ENCODE measurements around the gene WDR13. TPM values are rescaled to one million over a fixed set of nuclear protein-coding genes. Genes with fewer than 3 reads are reported as not detected.

The WDR13 gene
- total and polyA plus RNA-seq, 4 donors: 25.4 to 73.7 (median 38.5) TPM

DNA sequence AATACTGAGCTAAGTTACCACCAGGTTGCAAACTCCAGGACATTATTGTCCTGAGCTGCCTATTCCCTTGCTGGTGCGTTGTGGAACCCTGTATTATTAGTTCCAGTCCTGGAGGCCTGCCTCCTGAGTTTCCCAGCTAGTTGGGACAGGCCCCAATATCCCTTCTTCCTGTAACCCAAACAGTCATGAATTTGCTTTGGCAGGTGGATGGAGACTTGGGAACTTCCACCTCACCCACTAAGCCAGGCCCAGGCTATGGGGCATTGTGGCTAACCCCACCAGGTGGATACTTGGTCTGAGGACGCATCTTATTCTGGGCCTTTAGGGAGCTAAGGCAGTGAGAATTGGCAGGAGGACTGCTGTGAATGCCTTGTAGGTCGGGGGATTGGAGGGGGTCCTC, 18.0 kb upstream of the WDR13 start:
- Histone ChIP-seq H3K27ac (ENCODE audit: low read depth in 1 of 2, low read length in 2 of 2) (no peak overlapping the region), H3K27me3 (ENCODE audit: control insufficient read depth in 4 of 4, insufficient read depth in 4 of 4, low read length in 3 of 4) (no peaks in the 10 kb centered on the region), H3K4me3 (ENCODE audit: low read depth in 1 of 3, low read length in 3 of 3) (no peak overlapping the region), H3K36me3 (ENCODE audit: control insufficient read depth in 4 of 4, insufficient read depth in 3 of 4, low read depth in 1 of 4, low read length in 3 of 4) (peaks cover 5 to 31% (median 22%) of the 10 kb centered on the region in 4 donors), H3K9me3 (ENCODE audit: control insufficient read depth in 4 of 4, low read length in 3 of 4) (no peaks in the 10 kb centered on the region), H3K4me1 (ENCODE audit: control insufficient read depth in 4 of 4, insufficient read depth in 4 of 4, low read length in 3 of 4) (peaks cover 2 to 10% (median 5%) of the 10 kb centered on the region in 4 donors), H3K9ac (ENCODE audit: low read depth in 1 of 2, low read length in 2 of 2) (no peak overlapping the region)
- WGBS: 94% methylated on average over 3 of the region's 3 CpGs
- TF ChIP-seq, protein P1, sequence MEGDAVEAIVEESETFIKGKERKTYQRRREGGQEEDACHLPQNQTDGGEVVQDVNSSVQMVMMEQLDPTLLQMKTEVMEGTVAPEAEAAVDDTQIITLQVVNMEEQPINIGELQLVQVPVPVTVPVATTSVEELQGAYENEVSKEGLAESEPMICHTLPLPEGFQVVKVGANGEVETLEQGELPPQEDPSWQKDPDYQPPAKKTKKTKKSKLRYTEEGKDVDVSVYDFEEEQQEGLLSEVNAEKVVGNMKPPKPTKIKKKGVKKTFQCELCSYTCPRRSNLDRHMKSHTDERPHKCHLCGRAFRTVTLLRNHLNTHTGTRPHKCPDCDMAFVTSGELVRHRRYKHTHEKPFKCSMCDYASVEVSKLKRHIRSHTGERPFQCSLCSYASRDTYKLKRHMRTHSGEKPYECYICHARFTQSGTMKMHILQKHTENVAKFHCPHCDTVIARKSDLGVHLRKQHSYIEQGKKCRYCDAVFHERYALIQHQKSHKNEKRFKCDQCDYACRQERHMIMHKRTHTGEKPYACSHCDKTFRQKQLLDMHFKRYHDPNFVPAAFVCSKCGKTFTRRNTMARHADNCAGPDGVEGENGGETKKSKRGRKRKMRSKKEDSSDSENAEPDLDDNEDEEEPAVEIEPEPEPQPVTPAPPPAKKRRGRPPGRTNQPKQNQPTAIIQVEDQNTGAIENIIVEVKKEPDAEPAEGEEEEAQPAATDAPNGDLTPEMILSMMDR (IDR thresholded peaks at IDR 0.05; ENCODE audit: low read depth, low read length, missing input control): no peak
- no peak for TF ChIP-seq NR2F2 (IDR thresholded peaks at IDR 0.05)
- no peak for TF ChIP-seq EGR1 (IDR thresholded peaks at IDR 0.05; ENCODE audit: low read depth in 2 of 2)
- TF ChIP-seq FOXA1 (IDR thresholded peaks at IDR 0.05): no peak
- TF ChIP-seq, protein P2, sequence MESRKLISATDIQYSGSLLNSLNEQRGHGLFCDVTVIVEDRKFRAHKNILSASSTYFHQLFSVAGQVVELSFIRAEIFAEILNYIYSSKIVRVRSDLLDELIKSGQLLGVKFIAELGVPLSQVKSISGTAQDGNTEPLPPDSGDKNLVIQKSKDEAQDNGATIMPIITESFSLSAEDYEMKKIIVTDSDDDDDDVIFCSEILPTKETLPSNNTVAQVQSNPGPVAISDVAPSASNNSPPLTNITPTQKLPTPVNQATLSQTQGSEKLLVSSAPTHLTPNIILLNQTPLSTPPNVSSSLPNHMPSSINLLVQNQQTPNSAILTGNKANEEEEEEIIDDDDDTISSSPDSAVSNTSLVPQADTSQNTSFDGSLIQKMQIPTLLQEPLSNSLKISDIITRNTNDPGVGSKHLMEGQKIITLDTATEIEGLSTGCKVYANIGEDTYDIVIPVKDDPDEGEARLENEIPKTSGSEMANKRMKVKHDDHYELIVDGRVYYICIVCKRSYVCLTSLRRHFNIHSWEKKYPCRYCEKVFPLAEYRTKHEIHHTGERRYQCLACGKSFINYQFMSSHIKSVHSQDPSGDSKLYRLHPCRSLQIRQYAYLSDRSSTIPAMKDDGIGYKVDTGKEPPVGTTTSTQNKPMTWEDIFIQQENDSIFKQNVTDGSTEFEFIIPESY (IDR thresholded peaks at IDR 0.05): no peak
- no peak for TF ChIP-seq RAD21 (IDR thresholded peaks at IDR 0.05)
- TF ChIP-seq FOXA2 (IDR thresholded peaks at IDR 0.05): no peak
- TF ChIP-seq SP1 (IDR thresholded peaks at IDR 0.05): no peak
- TF ChIP-seq TAF1 (conservative IDR thresholded peaks at IDR 0.05): no peak
- TF ChIP-seq, protein P3, sequence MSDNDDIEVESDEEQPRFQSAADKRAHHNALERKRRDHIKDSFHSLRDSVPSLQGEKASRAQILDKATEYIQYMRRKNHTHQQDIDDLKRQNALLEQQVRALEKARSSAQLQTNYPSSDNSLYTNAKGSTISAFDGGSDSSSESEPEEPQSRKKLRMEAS (IDR thresholded peaks at IDR 0.05): no peak
- TF ChIP-seq, protein P4, sequence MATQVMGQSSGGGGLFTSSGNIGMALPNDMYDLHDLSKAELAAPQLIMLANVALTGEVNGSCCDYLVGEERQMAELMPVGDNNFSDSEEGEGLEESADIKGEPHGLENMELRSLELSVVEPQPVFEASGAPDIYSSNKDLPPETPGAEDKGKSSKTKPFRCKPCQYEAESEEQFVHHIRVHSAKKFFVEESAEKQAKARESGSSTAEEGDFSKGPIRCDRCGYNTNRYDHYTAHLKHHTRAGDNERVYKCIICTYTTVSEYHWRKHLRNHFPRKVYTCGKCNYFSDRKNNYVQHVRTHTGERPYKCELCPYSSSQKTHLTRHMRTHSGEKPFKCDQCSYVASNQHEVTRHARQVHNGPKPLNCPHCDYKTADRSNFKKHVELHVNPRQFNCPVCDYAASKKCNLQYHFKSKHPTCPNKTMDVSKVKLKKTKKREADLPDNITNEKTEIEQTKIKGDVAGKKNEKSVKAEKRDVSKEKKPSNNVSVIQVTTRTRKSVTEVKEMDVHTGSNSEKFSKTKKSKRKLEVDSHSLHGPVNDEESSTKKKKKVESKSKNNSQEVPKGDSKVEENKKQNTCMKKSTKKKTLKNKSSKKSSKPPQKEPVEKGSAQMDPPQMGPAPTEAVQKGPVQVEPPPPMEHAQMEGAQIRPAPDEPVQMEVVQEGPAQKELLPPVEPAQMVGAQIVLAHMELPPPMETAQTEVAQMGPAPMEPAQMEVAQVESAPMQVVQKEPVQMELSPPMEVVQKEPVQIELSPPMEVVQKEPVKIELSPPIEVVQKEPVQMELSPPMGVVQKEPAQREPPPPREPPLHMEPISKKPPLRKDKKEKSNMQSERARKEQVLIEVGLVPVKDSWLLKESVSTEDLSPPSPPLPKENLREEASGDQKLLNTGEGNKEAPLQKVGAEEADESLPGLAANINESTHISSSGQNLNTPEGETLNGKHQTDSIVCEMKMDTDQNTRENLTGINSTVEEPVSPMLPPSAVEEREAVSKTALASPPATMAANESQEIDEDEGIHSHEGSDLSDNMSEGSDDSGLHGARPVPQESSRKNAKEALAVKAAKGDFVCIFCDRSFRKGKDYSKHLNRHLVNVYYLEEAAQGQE (IDR thresholded peaks at IDR 0.05): no peak
- no peak for TF ChIP-seq JUND (IDR thresholded peaks at IDR 0.05)
- TF ChIP-seq YY1 (IDR thresholded peaks at IDR 0.05): no peak
- no peak for DNase-seq (ENCODE audit: low spot score)

DNA sequence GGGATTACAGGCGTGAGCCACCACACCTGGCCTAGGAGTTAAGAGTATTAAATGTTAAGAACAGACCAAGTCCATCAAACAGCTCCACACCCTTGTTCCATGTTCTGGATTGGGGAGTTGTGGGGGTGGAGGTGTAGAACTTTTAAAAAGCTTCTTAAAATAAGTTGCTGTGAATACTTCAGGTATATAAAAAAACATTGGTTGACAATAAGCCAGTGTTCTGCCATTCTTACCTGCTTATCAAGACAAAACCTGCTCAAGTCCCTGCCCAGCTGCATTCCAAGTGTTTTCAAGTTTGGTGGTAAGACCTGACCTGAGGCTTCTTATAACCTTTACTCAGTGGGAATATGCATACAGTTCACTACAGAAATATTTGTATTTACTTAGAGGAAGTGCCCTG, 16.6 kb upstream of the WDR13 start:
- 92% methylated on average over 1 of the region's 1 CpG for WGBS
- Histone ChIP-seq H3K4me3 (ENCODE audit: low read depth in 1 of 3, low read length in 3 of 3) (no peak overlapping the region), H3K4me1 (ENCODE audit: control insufficient read depth in 4 of 4, insufficient read depth in 4 of 4, low read length in 3 of 4) (peaks cover 0 to 6% (median 4%) of the 10 kb centered on the region in 4 donors), H3K27me3 (ENCODE audit: control insufficient read depth in 4 of 4, insufficient read depth in 4 of 4, low read length in 3 of 4) (no peaks in the 10 kb centered on the region), H3K36me3 (ENCODE audit: control insufficient read depth in 4 of 4, insufficient read depth in 3 of 4, low read depth in 1 of 4, low read length in 3 of 4) (peaks cover 5 to 26% (median 20%) of the 10 kb centered on the region in 4 donors), H3K9me3 (ENCODE audit: control insufficient read depth in 4 of 4, low read length in 3 of 4) (no peaks in the 10 kb centered on the region), H3K9ac (ENCODE audit: low read depth in 1 of 2, low read length in 2 of 2) (no peak overlapping the region), H3K27ac (ENCODE audit: low read depth in 1 of 2, low read length in 2 of 2) (no peak overlapping the region)
- no peak for DNase-seq (ENCODE audit: low spot score)
- TF ChIP-seq RXRA (IDR thresholded peaks at IDR 0.05) (no peak), FOXA1 (IDR thresholded peaks at IDR 0.05) (no peak), FOXA2 (IDR thresholded peaks at IDR 0.05) (no peak)
- TF ChIP-seq, protein P2 (IDR thresholded peaks at IDR 0.05): no peak

Measured in liver (tissue), 9 donors.